ENCODE data around the gene PABPN1. TPM values are rescaled to one million over a fixed set of nuclear protein-coding genes. Genes with fewer than 3 reads are reported as not detected.

The PABPN1 gene
- total RNA-seq, 1 donor from 2014 or later = 62.2 TPM

- peak overlapping the region; percentile 64 for H3K4me3 ChIP-seq (ENCODE audit: low read depth, low read length)
- peak; percentile 21 for TF ChIP-seq CTCF (conservative IDR thresholded peaks at IDR 0.05; ENCODE audit: low read depth, low read length)
- DNase-seq (ENCODE audit: low read depth) = no peak
Measured at GRCh38 chr14:23351681-23352505, 30.6 kb downstream of the PABPN1 start.

GRCh38 chr14:23352506-23353432 lies 31.5 kb downstream of the PABPN1 start, which contains the start of gene SLC22A17:
TSS of gene SLC22A17 (minus strand) at chr14:23352887.
- DNase-seq (ENCODE audit: low read depth) = no peak
- peak within 1 kb of the TSS; percentile 64 for H3K4me3 ChIP-seq (ENCODE audit: low read depth, low read length)
- no peak for TF ChIP-seq CTCF (conservative IDR thresholded peaks at IDR 0.05; ENCODE audit: low read depth, low read length)

- H3K4me3 ChIP-seq (ENCODE audit: low read depth, low read length) = no peak overlapping the region
- DNase-seq (ENCODE audit: low read depth) = no peak
- no peak for TF ChIP-seq CTCF (conservative IDR thresholded peaks at IDR 0.05; ENCODE audit: low read depth, low read length)
Measured at GRCh38 chr14:23353433-23353780, 32.1 kb downstream of the PABPN1 start.

- H3K4me3 ChIP-seq (ENCODE audit: low read depth, low read length) = no peak overlapping the region
- TF ChIP-seq CTCF (conservative IDR thresholded peaks at IDR 0.05; ENCODE audit: low read depth, low read length) = no peak
- no peak for DNase-seq (ENCODE audit: low read depth)
Measured at GRCh38 chr14:23354990-23355389, 33.7 kb downstream of the PABPN1 start.

- H3K4me3 ChIP-seq (ENCODE audit: low read depth, low read length) = no peak overlapping the region
- no peak for TF ChIP-seq CTCF (conservative IDR thresholded peaks at IDR 0.05; ENCODE audit: low read depth, low read length)
- DNase-seq (ENCODE audit: low read depth) = no peak
Measured at GRCh38 chr14:23355871-23356435, 34.7 kb downstream of the PABPN1 start.

- no peak overlapping the region for H3K4me3 ChIP-seq (ENCODE audit: low read depth, low read length)
- no peak for DNase-seq (ENCODE audit: low read depth)
- no peak for TF ChIP-seq CTCF (conservative IDR thresholded peaks at IDR 0.05; ENCODE audit: low read depth, low read length)
Measured at GRCh38 chr14:23356662-23357061, 35.4 kb downstream of the PABPN1 start.

All from epithelial cell of proximal tubule (primary cell).